ENCODE measurements around the gene AIMP2.
"Not testable (repeated sequence)": the region's sequence is repeated elsewhere in the genome, so short reads cannot be mapped to it uniquely, and the experiment has no call there.

Gene AIMP2

DNA sequence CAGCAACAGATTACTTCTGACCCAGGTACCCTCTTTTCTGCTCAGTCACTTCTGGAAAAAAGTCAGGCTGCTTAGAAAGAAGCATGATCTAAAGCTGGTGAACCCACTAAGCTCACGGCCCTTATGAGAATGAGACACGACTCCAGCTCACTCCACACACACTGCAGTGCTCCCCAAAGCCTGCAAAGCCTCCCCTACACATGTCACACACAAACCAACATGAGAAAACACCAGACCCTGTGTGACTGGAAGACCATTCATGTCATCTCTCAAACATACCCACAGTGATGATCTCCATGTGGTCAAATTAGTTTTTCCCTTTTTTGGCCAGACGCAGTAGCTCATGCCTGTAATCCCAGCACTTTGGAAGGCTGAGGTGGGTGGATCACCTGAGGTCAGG is 22.5 kb downstream of the AIMP2 start:
- TF ChIP-seq, protein P1, sequence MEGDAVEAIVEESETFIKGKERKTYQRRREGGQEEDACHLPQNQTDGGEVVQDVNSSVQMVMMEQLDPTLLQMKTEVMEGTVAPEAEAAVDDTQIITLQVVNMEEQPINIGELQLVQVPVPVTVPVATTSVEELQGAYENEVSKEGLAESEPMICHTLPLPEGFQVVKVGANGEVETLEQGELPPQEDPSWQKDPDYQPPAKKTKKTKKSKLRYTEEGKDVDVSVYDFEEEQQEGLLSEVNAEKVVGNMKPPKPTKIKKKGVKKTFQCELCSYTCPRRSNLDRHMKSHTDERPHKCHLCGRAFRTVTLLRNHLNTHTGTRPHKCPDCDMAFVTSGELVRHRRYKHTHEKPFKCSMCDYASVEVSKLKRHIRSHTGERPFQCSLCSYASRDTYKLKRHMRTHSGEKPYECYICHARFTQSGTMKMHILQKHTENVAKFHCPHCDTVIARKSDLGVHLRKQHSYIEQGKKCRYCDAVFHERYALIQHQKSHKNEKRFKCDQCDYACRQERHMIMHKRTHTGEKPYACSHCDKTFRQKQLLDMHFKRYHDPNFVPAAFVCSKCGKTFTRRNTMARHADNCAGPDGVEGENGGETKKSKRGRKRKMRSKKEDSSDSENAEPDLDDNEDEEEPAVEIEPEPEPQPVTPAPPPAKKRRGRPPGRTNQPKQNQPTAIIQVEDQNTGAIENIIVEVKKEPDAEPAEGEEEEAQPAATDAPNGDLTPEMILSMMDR (IDR thresholded peaks at IDR 0.05), result no peak
- no peak overlapping the region for H3K4me3 ChIP-seq
- H3K27ac ChIP-seq, result no peak overlapping the region
- DNase-seq (ENCODE audit: low spot score), result no peak

- no peak overlapping the region for H3K27ac ChIP-seq
- TF ChIP-seq, protein P1 (IDR thresholded peaks at IDR 0.05), result no peak
Measured at GRCh38 chr7:6032167-6032566, 23.1 kb downstream of the AIMP2 start.

DNA sequence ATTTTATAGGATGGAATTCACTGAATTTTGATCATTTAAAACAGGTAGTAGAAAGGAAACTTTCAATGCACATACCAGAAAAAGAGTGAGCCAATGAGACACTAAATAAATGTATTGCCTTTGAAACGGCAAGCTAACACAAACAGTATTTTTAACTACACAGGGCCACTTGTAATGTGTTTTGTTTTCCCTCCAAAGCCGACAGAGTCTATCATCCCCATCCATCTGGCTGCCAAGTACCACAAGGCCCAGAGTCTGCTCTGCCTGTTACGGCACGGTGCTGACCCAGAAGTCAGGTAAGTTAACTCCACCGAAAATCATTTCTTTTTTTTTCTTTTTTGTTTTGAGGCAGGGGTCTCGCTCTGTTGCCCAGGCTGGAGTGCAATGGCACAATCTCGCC is 23.6 kb downstream of the AIMP2 start:
- DNase-seq (ENCODE audit: low spot score), result no peak
- H3K4me3 ChIP-seq, result no peak overlapping the region
- no peak overlapping the region for H3K27ac ChIP-seq
- TF ChIP-seq, protein P1 (IDR thresholded peaks at IDR 0.05), result no peak

More at GRCh38 chr7:6032167-6032566, 23.1 kb downstream of the AIMP2 start:
- H3K4me3 ChIP-seq, result no peak overlapping the region
- DNase-seq (ENCODE audit: low spot score), result no peak

- H3K4me3 ChIP-seq, result no peak overlapping the region
- no peak for DNase-seq (ENCODE audit: low spot score)
- no peak overlapping the region for H3K27ac ChIP-seq
- TF ChIP-seq, protein P1 (IDR thresholded peaks at IDR 0.05), result no peak
Measured at GRCh38 chr7:6035165-6035564, 26.1 kb downstream of the AIMP2 start.

GRCh38 chr7:6035686-6036085 is 26.6 kb downstream of the AIMP2 start:
- Histone ChIP-seq H3K27ac (no peak overlapping the region), H3K4me3 (no peak overlapping the region)
- DNase-seq (ENCODE audit: low spot score), result no peak
- TF ChIP-seq, protein P1 (IDR thresholded peaks at IDR 0.05), result no peak

- TF ChIP-seq, protein P1 (IDR thresholded peaks at IDR 0.05), result no peak
- no peak for DNase-seq (ENCODE audit: low spot score)
- Histone ChIP-seq H3K4me3 (no peak overlapping the region), H3K27ac (no peak overlapping the region)
Measured at GRCh38 chr7:6049780-6050179, 40.7 kb downstream of the AIMP2 start.

DNA sequence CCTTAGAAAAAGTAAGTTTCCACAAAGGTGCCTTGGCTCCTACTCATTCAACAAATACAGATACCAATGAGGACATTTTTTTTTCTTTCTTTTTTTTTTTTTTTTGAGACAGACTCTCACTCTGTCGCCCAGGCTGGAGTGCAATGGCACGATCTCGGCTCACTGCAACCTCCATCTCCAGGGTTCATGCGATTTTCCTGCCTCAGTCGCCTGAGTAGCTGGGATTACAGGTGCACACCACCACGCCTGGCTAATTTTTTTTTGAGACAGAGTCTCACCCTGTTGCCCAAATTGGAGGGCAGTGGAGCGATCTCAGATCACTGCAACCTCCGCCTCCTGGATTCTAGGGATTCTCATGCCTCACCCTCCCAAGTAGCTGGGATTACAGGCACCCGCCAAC is 42.1 kb downstream of the AIMP2 start:
- H3K4me3 ChIP-seq; DNase-seq (ENCODE audit: low spot score); H3K27ac ChIP-seq: not testable (repeated sequence)

GRCh38 chr7:6056616-6057015 is 47.5 kb downstream of the AIMP2 start:
- TF ChIP-seq, protein P1 (IDR thresholded peaks at IDR 0.05), result no peak
- Histone ChIP-seq H3K27ac (no peak overlapping the region), H3K4me3 (no peak overlapping the region)
- no peak for DNase-seq (ENCODE audit: low spot score)

Measured in coronary artery (tissue), 2 donors.